GM10266 (cell line): ENCODE measurements around the gene MAMDC2.

ENCODE experiments used
- DNase-seq: peaks from one replicate; pipeline ENCODE4 v3.0.0; 2012; ENCODE audit errors: extremely low spot score
- CTCF ChIP-seq: IDR thresholded peaks from 2 replicates; pipeline ENCODE4 v1.5.1; 2012; ENCODE audit warnings: mild to moderate bottlenecking, low read depth; ENCODE audit not compliant: control insufficient read depth, insufficient read depth; ENCODE audit errors: missing control alignments

The MAMDC2 gene

GRCh38 chr9:70121818-70122436 is 78.3 kb downstream of the MAMDC2 start:
- TF ChIP-seq CTCF, result no peak

DNA sequence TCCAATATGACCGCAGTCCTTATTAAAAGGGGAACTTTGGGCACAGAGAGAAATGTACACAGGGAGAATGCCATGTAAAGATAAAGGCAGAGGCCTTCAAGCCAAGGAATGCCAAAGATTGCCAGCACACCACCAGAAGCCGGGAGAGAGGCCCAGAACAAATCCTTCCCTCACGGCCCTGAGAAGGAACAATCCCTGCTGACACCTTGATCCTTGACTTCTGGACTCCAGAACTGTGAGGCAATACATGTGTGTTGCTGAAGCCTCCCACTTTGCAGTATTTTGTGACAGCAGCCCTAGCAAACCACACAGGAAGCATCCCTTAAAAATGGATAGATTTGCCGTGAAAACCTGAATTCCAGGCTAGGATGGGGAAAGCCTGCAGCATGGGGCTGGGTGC is 80.0 kb downstream of the MAMDC2 start:
- no peak for TF ChIP-seq CTCF
- no peak for DNase-seq

More at GRCh38 chr9:70121818-70122436, 78.3 kb downstream of the MAMDC2 start:
- DNase-seq, result no peak

GRCh38 chr9:70125621-70126263 is 82.1 kb downstream of the MAMDC2 start:
- DNase-seq, result no peak
- no peak for TF ChIP-seq CTCF

- no peak for TF ChIP-seq CTCF
- DNase-seq, result no peak
Measured at GRCh38 chr9:70127036-70127435, 83.4 kb downstream of the MAMDC2 start.

DNA sequence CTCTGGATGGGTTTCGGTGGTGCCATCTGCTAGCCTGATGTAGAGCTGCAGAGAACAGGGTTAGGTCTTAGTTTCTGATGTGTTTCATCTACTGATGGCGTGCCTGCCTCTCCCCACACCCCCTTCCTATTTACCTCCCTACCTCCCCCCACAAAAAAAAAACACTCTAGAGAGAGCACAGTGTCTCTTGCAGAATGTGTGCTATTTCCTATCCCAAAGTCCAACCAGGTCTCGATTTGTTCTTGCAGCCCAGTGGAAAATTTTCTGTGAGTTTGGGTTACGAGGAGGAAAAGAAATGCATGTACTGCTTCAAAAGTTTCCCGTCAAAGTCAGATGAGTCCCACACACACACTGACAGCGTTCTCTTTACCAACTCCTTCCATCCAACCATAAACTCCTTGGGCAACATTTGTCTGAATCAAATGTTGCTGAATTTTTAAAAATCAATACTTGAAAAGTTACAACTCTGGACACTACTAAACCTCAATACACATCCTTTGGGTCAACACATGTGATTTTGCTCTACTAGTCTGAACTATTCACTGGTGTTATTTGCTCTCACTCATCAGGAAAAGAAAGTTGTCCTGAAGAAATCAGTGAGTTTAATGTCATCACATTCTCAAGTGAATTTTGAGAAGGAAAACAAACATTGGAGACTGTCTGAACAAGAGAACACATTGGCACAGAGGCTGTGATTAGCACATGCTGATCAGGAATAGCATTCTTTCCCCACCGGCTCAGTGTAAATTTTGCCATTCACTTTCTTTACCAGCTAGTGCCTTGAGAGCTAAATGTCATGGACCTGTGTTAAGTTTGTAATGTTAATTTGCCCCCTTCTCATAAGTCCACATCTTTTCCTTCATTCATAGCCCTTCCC is 84.1 kb downstream of the MAMDC2 start:
- DNase-seq, result no peak
- no peak for TF ChIP-seq CTCF

- no peak for TF ChIP-seq CTCF
Measured at GRCh38 chr9:70130266-70130665, 86.6 kb downstream of the MAMDC2 start.

More at GRCh38 chr9:70130266-70130665, 86.6 kb downstream of the MAMDC2 start:
- no peak for DNase-seq
